GM12878 (cell line): ENCODE results near the gene SLC16A9. TPM values are rescaled to one million over a fixed set of nuclear protein-coding genes. Genes with fewer than 3 reads are reported as not detected.

Experiments used
- ATAC-seq: fragments of 200-7000 bp; cut with Tn5 transposase; 3 replicates; pipeline ENCODE4 v1.9.1; 2020; ENCODE audit warnings: mild to moderate bottlenecking, moderate library complexity
- BruUV-seq: library from RNA; stranded (reverse); fragments of 400-500 nt; replicated peaks from 2 replicates; lab custom pipeline; 2021; lab: Mats Ljungman, UMichigan
- CTCF ChIA-PET: fragments of 300-600 bp; sonication (Branson Sonifier 250); formaldehyde crosslinking; extraction: SDS; loops from one replicate; lab custom pipeline; 2021; ENCODE audit warnings: inconsistent platforms; lab: Yijun Ruan, JAX
- POLR2A ChIA-PET: fragments of 350-600 bp; formaldehyde crosslinking; extraction: SDS; loops from one replicate; lab custom pipeline; 2021; ENCODE audit warnings: inconsistent platforms; lab: Charles Lee
- RAD21 ChIA-PET: fragments of 300-600 bp; sonication (Branson Sonifier 250); formaldehyde crosslinking; loops from one replicate; lab custom pipeline; 2023; ENCODE audit warnings: antibody characterized with exemption; ENCODE audit not compliant: unreplicated experiment; lab: Charles Lee
- SMC1A ChIA-PET: fragments of 300-600 bp; sonication (Branson Sonifier 250); formaldehyde crosslinking; loops from one replicate; lab custom pipeline; 2023; ENCODE audit not compliant: unreplicated experiment, uncharacterized antibody; lab: Charles Lee
- DNase-seq: peaks from one replicate; pipeline ENCODE4 v3.0.0-alpha.2; 2011; ENCODE audit warnings: low read depth, low spot score
- FAIRE-seq: peaks from 3 replicates; lab custom pipeline; 2011; peaks lifted over from hg19 to GRCh38; lab: Jason Lieb, UNC
- H2AFZ ChIP-seq: 2 replicates; pipeline ENCODE4 v1.6.0; 2011; ENCODE audit warnings: low read depth, low read length, control low read depth; ENCODE audit not compliant: control insufficient read depth
- H3K27ac ChIP-seq: 2 replicates; pipeline ENCODE4 v1.5.1; 2011; ENCODE audit warnings: control low read depth; ENCODE audit not compliant: control insufficient read depth, insufficient read depth
- H3K27me3 ChIP-seq, 2 experiments: replicated peaks in 1 of 2; 2 replicates each; pipeline versions ENCODE4 v1.6.0 to v1.6.1; 2011; ENCODE audit warnings: low read length in 1 of 2; ENCODE audit not compliant: control insufficient read depth in 2 of 2, insufficient read depth in 2 of 2
- H3K36me3 ChIP-seq, 2 experiments: 2 replicates each; pipeline ENCODE4 v1.5.1; 2011; ENCODE audit warnings: low read length in 1 of 2; ENCODE audit not compliant: control insufficient read depth in 2 of 2, insufficient read depth in 2 of 2
- H3K4me1 ChIP-seq: 2 replicates; pipeline ENCODE4 v1.6.1; 2011; ENCODE audit warnings: mild to moderate bottlenecking, low read length, moderate library complexity, mixed read lengths; ENCODE audit not compliant: control insufficient read depth, insufficient read depth
- H3K4me2 ChIP-seq: 2 replicates; pipeline ENCODE4 v1.6.0; 2011; ENCODE audit warnings: control low read depth; ENCODE audit not compliant: control insufficient read depth, insufficient read depth
- H3K4me3 ChIP-seq: fragments of 200-600 bp; sonication (generic); 2 replicates; pipeline ENCODE4 v1.5.1; 2016
- H3K79me2 ChIP-seq: 2 replicates; pipeline ENCODE4 v1.6.0; 2011; ENCODE audit warnings: low read length; ENCODE audit not compliant: control insufficient read depth, insufficient read depth
- H3K9ac ChIP-seq: 2 replicates; pipeline ENCODE4 v1.8.0; 2011; ENCODE audit warnings: low read length, control low read depth, mixed read lengths; ENCODE audit not compliant: control insufficient read depth, insufficient read depth
- H3K9me3 ChIP-seq: replicated peaks from 3 replicates; pipeline ENCODE4 v1.5.1; 2011; ENCODE audit warnings: mild to moderate bottlenecking, low read length; ENCODE audit not compliant: control insufficient read depth, insufficient read depth
- H4K20me1 ChIP-seq: 2 replicates; pipeline ENCODE4 v1.6.0; 2011; ENCODE audit not compliant: control insufficient read depth, insufficient read depth
- WGBS: methylation state at CpG from one replicate; pipeline ENCODE4 v1.1.6; 2016; ENCODE audit warnings: low lambda C conversion rate; ENCODE audit not compliant: insufficient replicate concordance, insufficient coverage; ENCODE audit errors: missing lambda C conversion rate; 5-methylcytosine and 5-hydroxymethylcytosine counted together
- in situ Hi-C: fragments of 300-500 bp; cut with MboI; formaldehyde crosslinking; loops from 9 replicates; pipeline ENCODE4 v1.14.3; 2018; ENCODE audit warnings: mixed read lengths
- intact Hi-C: fragments of 100-400 bp; cut with micrococcal nuclease; formaldehyde crosslinking; loops from one replicate; pipeline ENCODE4 v1.14.2; 2022; ENCODE audit not compliant: unreplicated experiment
- polyA plus RNA-seq, 11 experiments: library from polyadenylated mRNA; depleted of rRNA in 4 of 11; unstranded in 6 of 11; stranded (reverse) in 5 of 11; fragments of >200 nt; fragmentation: Nextera tagmentation in 4 of 11; fragmentation: Illumina TruSeq in 1 of 11; extraction: Ambion mirVana in 4 of 11; extraction: Trizol in 1 of 11; gene quantifications; 1 replicate in 1 of 11; 2 replicates in 10 of 11; pipeline versions ENCODE4 v1.2.1 to v1.2.3, GENCODE V29; 2011 to 2016; ENCODE audit warnings: inconsistent platforms in 2 of 11, missing spikeins in 2 of 11, low read depth in 1 of 11
- total RNA-seq, 4 experiments: library from RNA; depleted of rRNA in 3 of 4; stranded (reverse); fragments of >200 nt in 3 of 4; fragmentation: Illumina TruSeq in 1 of 4; extraction: Trizol in 1 of 4; gene quantifications; 2 replicates each; pipeline versions ENCODE4 v1.2.1 to v1.2.3, GENCODE V29; 2013 to 2021
- TF ChIP-seq, protein P1 (sequence below): fragments of 450-650 bp; formaldehyde crosslinking; IDR thresholded peaks from 2 replicates; pipeline ENCODE4 v1.4.0; 2022; ENCODE audit warnings: mild to moderate bottlenecking, moderate library complexity

The SLC16A9 gene
- total and polyA plus RNA-seq, 10 of the 15 experiments (the other 5 are each of a cell fraction or from before 2014, with no cell fraction given), result 0.86 to 6.2 (median 4.3) TPM

DNA sequence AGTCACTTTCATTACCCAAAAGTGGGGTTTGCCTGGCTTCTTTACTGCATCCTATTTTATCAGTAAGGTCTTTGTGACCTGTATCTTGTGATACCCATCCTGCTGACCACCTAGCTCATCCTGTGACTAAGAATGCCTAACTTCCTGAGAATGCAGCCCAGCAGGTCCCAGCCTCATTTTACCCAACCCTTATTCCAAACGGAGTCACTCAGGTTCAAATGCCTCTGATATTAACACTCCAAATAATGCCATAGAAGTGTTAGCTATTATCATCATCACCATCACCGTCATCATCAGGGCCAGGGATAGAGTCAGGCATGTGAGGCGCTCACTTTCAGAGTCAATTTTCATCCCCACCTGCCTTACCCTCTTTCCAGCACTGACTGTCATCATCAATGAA lies 85.5 kb downstream of the SLC16A9 start:
- DNase-seq, result no peak
- H3K4me1 ChIP-seq, result no peaks in the 10 kb centered on the region
- no peak overlapping the region for H3K27ac ChIP-seq
- ChIA-PET SMC1A (interaction anchor here (0.8 to 4.4 kb wide), 4 partner anchors 665 to 841 kb away, joined by 3 to 31 read pairs (median 14); no protein-coding TSS in a partner anchor), CTCF (interaction anchor here (0.5 to 8.7 kb wide), 13 partner anchors 211 to 1092 kb away, joined by 3 to 81 read pairs (median 10); no protein-coding TSS in a partner anchor), RAD21 (interaction anchor here (1.4 to 2.8 kb wide), 3 partner anchors 282 to 672 kb away, joined by 3 to 16 read pairs (median 6); partner anchors contain the start of gene CCDC6), POLR2A (no interaction called here)
- in situ Hi-C loops (loop anchor here (10.0 kb wide), 3 partner anchors 581 to 811 kb away; no protein-coding TSS in a partner anchor), intact Hi-C loops (no loop called here)
- H3K4me2 ChIP-seq, result no peak overlapping the region
- FAIRE-seq, result no peak
- H3K4me3 ChIP-seq, result no peak overlapping the region
- H4K20me1 ChIP-seq, result no peaks in the 10 kb centered on the region
- WGBS, result 62% methylated on average over 3 of the region's 3 CpGs
- H3K9me3 ChIP-seq, result no peaks in the 10 kb centered on the region; the same call in 2 of the 3 replicates
- no peak overlapping the region for H2AFZ ChIP-seq
- BruUV-seq, result no TSS peak
- no peaks in the 10 kb centered on the region for H3K36me3 ChIP-seq
- ATAC-seq, result no peak
- H3K27me3 ChIP-seq, result no peaks in the 10 kb centered on the region
- TF ChIP-seq, protein P1, sequence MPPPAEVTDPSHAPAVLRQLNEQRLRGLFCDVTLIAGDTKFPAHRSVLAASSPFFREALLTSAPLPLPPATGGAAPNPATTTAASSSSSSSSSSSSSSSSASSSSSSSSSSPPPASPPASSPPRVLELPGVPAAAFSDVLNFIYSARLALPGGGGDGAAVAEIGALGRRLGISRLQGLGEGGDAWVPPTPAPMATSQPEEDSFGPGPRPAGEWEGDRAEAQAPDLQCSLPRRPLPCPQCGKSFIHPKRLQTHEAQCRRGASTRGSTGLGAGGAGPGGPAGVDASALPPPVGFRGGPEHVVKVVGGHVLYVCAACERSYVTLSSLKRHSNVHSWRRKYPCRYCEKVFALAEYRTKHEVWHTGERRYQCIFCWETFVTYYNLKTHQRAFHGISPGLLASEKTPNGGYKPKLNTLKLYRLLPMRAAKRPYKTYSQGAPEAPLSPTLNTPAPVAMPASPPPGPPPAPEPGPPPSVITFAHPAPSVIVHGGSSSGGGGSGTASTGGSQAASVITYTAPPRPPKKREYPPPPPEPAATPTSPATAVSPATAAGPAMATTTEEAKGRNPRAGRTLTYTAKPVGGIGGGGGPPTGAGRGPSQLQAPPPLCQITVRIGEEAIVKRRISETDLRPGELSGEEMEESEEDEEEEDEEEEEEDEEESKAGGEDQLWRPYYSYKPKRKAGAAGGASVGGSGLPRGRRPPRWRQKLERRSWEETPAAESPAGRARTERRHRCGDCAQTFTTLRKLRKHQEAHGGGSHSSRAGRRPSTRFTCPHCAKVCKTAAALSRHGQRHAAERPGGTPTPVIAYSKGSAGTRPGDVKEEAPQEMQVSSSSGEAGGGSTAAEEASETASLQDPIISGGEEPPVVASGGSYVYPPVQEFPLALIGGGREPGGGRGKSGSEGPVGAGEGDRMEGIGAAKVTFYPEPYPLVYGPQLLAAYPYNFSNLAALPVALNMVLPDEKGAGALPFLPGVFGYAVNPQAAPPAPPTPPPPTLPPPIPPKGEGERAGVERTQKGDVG (CRISPR knock-in tag), result no peak
- H3K79me2 ChIP-seq, result no peaks in the 10 kb centered on the region
- H3K9ac ChIP-seq, result no peak overlapping the region
